Peyer's patch (tissue), 4 donors: Measurements from ENCODE around the gene NME4.

ENCODE experiments used
- CTCF ChIP-seq, 6 experiments: fragments of 450-650 bp in 4 of 6; fragments of 200-600 bp in 2 of 6; sonication (generic) in 1 of 6; IDR thresholded peaks; one replicate each; pipeline ENCODE4 v1.5.1; 2017 to 2019; ENCODE audit warnings: antibody characterized with exemption in 6 of 6, mild to moderate bottlenecking in 3 of 6, moderate library complexity in 1 of 6
- POLR2A ChIP-seq, 2 donors: fragments of 450-650 bp; IDR thresholded peaks; one replicate each; pipeline ENCODE4 v1.5.1; 2017; ENCODE audit warnings: antibody characterized with exemption in 2 of 2, mild to moderate bottlenecking in 2 of 2, moderate library complexity in 2 of 2

- TF ChIP-seq POLR2A (IDR thresholded peaks at IDR 0.05) (no peak), CTCF (IDR thresholded peaks at IDR 0.05) (no peak)
These were observed 47.8 kb upstream of the NME4 start for GRCh38 chr16:349211-349610.
